NCI-H146 treated with DMSO at 0.1 percent for 48 hours (cell line): Measurements from ENCODE around the gene CYP21A2.
"Not testable (repeated sequence)": the region's sequence is repeated elsewhere in the genome, so short reads cannot be mapped to it uniquely, and the experiment has no call there.

Experiments used
- DNase-seq: peaks from one replicate; lab custom pipeline; 2025; ENCODE audit not compliant: unreplicated experiment; lab: John Stamatoyannopoulos, UW

The CYP21A2 gene

GRCh38 chr6:32037598-32038524, at the start of gene CYP21A2:
CYP21A2 (plus strand) TSS chr6:32038415; CDS start chr6:32038423, 8 bp downstream.
- DNase-seq, result peak; percentile 21

GRCh38 chr6:31989363-31989762, 48.9 kb upstream of the CYP21A2 start:
- DNase-seq, result not testable (repeated sequence)

GRCh38 chr6:31994421-31994820, 43.8 kb upstream of the CYP21A2 start:
- not testable (repeated sequence) for DNase-seq

DNA sequence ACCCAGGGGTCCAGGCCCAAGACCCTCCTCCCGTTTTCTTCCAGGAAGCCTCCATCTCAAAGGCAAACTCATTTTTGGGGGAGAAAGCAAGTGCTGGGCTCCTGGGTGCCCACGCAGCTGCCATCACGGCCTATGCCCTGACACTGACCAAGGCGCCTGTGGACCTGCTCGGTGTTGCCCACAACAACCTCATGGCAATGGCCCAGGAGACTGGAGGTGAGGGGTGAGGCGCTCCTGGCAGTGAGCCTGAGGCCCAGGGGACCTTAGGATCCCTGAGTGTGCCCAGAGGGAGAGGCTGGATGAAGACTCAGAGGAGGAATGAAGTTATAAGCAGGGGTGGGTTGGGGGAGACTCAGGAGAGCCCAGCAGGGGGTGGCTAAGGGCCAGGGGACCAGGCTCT, 41.8 kb upstream of the CYP21A2 start:
- DNase-seq, result not testable (repeated sequence)

DNA sequence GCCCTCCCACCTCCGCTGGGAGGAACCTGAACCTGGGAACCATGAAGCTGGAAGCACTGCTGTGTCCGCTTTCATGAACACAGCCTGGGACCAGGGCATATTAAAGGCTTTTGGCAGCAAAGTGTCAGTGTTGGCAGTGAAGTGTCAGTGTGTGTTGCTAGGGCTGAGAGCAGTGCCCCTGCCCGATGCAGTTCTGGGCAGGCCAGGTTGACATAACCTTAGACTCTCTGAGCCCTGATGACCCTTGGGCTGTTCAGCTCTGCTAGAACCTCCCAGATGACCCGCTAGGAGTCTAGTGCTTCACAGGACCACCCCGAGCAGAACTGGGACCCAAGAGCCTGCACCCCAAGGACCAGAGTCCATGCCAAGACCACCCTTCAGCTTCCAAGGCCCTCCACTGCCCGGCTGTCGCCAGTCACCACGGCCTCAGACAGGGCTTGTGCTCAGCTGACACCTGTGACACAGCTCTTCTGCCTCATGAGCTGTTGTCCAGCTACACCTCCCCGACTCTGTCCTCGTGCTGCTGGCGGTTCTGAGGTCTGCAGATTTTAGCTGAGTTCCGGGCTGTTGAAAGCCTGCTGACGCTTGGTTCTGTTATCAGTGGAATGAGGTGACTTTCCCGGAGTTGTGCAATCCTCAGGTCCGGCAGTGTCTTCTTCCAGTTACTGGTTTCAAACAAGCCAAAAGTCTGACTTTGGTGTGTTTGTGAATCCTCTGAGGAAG, 35.5 kb upstream of the CYP21A2 start:
- DNase-seq, result not testable (repeated sequence)

DNA sequence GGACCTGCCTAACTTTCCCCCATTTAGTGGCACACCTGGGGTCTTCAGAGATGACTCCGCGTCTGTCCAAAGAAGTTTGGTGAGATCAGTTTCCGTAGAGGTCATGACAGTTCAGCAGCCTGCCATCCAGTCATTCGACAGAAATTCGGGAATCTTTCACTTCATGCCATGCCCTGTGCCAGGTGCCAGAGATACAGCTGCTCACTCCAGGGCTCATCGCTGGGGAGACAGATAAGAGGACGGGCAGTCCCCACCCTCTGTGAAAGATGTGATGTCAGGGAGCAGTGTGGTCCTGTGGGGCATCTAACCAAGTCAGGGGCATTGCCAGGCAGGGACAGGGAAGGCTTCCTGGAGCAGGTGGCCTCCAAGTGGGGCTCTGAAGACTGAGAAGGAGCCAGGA, 34.9 kb upstream of the CYP21A2 start:
- DNase-seq, result not testable (repeated sequence)

- not testable (repeated sequence) for DNase-seq
Observed at GRCh38 chr6:32004393-32004792, 33.8 kb upstream of the CYP21A2 start.

- DNase-seq, result not testable (repeated sequence)
Observed at GRCh38 chr6:32004864-32005537, 33.2 kb upstream of the CYP21A2 start.

GRCh38 chr6:32005538-32005880, 32.7 kb upstream of the CYP21A2 start:
- not testable (repeated sequence) for DNase-seq

DNA sequence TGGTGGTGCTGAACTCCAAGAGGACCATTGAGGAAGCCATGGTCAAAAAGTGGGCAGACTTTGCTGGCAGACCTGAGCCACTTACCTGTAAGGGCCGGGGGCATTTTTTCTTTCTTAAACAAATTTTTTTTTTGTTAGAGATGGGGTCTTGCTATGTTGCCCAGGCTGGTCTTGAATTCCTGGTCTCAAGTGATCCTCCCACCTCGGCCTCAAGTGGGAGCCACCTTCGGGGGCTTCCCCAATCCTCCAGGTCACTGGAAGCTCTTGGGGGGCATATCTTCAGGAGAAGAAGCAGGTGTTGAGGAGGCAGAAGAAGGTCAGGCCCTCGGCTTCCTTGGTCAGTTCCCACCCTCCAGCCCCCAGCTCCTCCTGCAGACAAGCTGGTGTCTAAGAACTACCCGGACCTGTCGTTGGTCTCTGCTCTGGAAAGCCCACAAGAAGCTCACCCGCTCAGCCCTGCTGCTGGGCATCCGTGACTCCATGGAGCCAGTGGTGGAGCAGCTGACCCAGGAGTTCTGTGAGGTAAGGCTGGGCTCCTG, 32.2 kb upstream of the CYP21A2 start:
- DNase-seq, result not testable (repeated sequence)

GRCh38 chr6:32007086-32007485, 31.1 kb upstream of the CYP21A2 start:
- DNase-seq, result not testable (repeated sequence)

DNA sequence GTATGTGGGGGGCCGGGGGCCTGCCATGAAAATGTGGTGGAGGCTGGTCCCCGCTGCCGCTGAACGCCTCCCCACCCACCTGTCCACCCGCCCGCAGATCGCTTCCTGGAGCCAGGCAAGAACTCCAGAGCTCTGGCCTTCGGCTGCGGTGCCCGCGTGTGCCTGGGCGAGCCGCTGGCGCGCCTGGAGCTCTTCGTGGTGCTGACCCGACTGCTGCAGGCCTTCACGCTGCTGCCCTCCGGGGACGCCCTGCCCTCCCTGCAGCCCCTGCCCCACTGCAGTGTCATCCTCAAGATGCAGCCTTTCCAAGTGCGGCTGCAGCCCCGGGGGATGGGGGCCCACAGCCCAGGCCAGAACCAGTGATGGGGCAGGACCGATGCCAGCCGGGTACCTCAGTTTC, 30.2 kb upstream of the CYP21A2 start:
- DNase-seq, result not testable (repeated sequence)

DNA sequence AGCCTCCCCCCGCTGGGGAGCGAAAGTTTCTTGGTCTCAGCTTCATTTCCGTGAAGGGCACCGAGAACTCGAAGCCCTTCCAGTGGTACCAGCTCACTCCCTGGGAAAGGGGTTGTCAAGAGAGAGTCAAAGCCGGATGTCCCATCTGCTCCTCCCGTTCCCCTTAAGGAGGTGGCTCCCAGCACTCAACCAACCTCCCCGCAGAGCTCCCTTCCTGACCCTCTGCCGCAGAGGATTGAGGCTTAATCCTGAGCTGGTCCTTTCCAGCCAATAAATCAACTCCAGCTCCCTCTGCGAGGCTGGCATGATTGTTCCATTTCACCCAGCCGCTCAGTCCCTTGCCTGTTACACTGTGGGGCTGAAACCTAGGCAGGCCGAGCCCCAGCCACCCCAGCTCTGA, 29.6 kb upstream of the CYP21A2 start:
- DNase-seq, result not testable (repeated sequence)

GRCh38 chr6:32009537-32009936, 28.7 kb upstream of the CYP21A2 start:
- not testable (repeated sequence) for DNase-seq

DNA sequence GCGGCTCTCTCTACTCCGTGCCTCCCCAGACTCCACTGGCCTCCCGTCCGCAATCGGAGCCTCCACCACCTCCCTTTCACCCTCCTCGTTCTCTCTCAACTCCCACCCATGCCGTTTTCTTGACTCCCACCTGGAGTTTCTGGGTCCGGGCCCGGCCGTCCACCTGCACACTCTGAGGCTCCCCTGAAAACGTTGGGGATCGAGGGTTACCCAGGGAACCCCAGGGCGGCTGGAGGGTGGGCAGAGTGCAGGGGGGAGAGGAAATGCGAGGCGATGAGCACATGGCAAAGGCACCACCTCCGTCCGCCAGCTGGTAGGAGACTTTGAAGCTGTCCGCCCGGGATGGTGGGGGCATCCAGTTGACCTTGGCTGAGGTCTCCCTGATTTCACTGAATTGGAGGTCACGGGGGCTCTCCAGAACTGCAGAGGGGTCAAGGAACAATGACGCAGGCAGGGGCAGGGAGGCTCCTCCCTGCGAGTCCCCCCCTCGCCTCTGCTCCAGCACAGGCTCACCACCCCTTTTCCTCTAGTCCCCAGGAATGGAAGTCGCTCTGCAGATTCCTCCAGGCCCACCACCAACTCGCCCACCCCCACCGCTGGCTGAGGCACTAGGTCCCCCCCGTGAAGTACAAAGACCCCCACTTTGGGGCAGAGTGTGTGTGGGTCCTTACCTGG, 27.2 kb upstream of the CYP21A2 start:
- not testable (repeated sequence) for DNase-seq

GRCh38 chr6:32012941-32013617, 25.1 kb upstream of the CYP21A2 start:
- not testable (repeated sequence) for DNase-seq

DNA sequence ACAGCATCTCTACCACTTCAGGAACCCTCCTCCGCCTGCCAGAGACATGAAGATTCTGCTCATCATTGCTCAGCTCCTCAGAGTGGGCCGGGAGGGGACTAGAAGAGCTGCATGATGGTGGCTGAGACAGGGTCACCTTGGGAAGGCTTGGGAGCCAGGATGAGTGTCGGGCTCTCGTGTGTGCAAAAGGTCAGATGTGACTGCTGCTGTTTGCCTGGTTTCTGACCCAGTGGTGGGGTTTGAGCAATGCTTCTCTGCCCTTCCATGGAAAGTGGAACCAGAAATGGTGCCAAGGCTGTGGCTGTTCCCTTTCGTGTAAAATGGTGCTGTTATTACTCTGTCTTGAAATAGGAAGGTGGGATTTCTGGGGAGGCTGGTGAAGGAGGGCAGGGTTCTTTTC, 24.5 kb upstream of the CYP21A2 start:
- DNase-seq, result not testable (repeated sequence)

DNA sequence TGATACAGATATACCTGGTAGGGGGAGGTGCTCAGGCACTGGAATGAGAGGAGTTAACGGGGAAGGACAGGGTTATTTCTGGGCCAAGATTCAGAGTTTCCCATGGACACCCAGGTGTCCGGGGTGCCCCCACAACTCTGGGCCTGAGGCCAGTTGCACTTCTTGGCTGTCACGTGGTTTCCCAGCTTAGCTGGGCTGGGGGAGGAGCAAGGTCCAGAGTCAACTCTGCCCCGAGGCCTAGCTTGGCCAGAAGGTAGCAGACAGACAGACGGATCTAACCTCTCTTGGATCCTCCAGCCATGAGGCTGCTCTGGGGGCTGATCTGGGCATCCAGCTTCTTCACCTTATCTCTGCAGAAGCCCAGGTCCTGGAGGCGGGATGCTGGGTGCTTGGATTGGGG, 23.7 kb upstream of the CYP21A2 start, which contains the start of gene C4B:
C4B (plus strand) TSS at position 249 of the 400 bp plus-strand sequence; CDS start at position 300, 51 bp downstream.
- not testable (repeated sequence) for DNase-seq

GRCh38 chr6:32022100-32022499, 16.1 kb upstream of the CYP21A2 start:
- DNase-seq, result not testable (repeated sequence)

DNA sequence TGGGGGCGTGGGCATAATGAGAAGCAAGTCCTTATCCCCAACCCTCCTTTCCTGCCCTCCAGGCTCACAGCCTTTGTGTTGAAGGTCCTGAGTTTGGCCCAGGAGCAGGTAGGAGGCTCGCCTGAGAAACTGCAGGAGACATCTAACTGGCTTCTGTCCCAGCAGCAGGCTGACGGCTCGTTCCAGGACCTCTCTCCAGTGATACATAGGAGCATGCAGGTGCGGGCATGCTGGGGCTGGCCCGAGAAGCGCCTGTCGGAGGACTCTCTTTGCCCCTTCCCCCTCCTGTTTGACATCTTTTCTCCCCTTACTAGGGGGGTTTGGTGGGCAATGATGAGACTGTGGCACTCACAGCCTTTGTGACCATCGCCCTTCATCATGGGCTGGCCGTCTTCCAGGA, 9.6 kb upstream of the CYP21A2 start:
- DNase-seq, result not testable (repeated sequence)
